H7 (cell line): ENCODE results near the gene SPTLC2. TPM values are rescaled to one million over a fixed set of nuclear protein-coding genes. Genes with fewer than 3 reads are reported as not detected.

ENCODE experiments used
- DNase-seq: peaks from one replicate; pipeline ENCODE4 v3.0.0; 2012
- H3K27me3 ChIP-seq: 2 replicates; pipeline ENCODE4 v1.6.0; 2011; ENCODE audit warnings: mild to moderate bottlenecking, low read length; ENCODE audit not compliant: control insufficient read depth, insufficient read depth
- H3K36me3 ChIP-seq: replicated peaks from 2 replicates; pipeline ENCODE4 v1.5.1; 2011; ENCODE audit warnings: low read length; ENCODE audit not compliant: control insufficient read depth, insufficient read depth
- H3K4me3 ChIP-seq: 2 replicates; pipeline ENCODE4 v1.5.1; 2011; ENCODE audit warnings: low read depth, mild to moderate bottlenecking, control low read depth, low read length, moderate library complexity; ENCODE audit not compliant: insufficient read depth
- total RNA-seq: library from RNA; depleted of rRNA; stranded (reverse); fragments of >200 nt; shearing (Covaris generic); gene quantifications from 2 replicates; pipeline ENCODE4 v1.2.3, GENCODE V29; 2014

Gene SPTLC2
- total RNA-seq, 1 experiment from 2014 or later: 20.5 TPM

DNA sequence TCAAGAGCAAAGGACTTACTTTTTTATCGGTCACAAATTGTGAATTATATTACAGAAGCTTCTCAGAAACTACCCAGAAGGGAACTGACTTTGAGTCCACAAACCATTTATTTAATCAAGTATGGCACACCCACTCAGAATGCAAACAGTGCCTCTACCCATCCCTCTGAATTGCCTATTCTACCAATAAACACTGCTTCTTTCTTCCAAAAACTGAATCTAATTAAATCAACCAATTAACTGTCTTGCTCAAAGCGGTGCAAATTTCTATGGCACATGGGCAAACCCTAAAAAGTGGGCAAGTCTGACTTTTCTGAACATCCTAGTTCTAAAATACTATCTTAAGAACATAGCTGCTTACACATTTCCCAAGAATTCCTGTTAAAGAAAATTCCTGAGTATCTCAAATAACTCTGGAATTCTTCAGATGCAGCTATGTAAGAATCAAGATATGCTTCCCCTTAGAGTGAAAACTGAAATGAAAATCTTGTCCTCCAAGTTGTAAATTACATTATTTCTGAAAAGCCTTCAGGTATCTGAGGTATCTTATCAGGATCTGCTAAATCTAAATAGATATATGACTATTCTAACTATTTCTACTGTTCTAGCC, 4.3 kb downstream of the SPTLC2 start:
- DNase-seq: no peak
- H3K27me3 ChIP-seq: no peaks in the 10 kb centered on the region
- no peaks in the 10 kb centered on the region for H3K36me3 ChIP-seq
- H3K4me3 ChIP-seq: no peak overlapping the region

DNA sequence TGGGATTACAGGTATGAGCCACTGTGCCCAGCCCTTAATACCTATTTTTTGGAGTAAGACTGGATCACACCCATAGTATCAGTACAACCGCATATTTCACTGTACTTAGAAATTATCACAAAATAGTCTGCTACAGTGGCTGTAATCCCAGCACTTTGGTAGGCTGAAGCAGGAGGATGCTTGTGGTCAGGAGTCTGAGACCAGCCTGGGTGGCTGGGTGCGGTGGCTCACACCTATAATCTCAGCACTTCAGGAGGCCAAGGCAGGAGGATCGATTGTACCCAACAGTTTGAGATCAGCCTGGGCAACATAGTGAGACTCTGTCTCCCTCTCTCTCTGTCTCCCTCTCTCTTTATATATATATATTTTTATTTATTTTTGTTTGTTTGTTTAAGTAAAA, 5.9 kb downstream of the SPTLC2 start:
- no peak overlapping the region for H3K4me3 ChIP-seq
- H3K36me3 ChIP-seq: no peaks in the 10 kb centered on the region
- H3K27me3 ChIP-seq: no peaks in the 10 kb centered on the region
- no peak for DNase-seq

DNA sequence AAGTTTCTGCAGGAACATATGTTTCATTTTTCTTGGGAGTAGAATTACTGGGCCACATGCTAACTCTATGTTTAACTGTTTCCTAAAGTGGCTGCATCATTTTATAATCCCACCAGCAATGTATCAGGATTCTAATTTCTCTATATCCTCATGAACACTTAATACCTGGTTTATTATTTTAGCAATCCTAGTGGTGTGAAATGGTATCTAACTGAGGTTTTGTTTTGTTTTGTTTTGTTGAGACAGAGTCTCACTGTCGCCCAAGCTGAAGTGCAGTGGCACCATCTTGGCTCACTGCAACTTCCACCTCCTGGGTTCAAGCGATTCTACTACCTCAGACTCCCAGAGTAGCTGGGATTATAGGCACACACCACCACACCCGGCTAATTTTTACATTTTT, 6.5 kb downstream of the SPTLC2 start:
- no peak for DNase-seq
- H3K36me3 ChIP-seq: no peaks in the 10 kb centered on the region
- H3K27me3 ChIP-seq: no peaks in the 10 kb centered on the region
- no peak overlapping the region for H3K4me3 ChIP-seq

DNA sequence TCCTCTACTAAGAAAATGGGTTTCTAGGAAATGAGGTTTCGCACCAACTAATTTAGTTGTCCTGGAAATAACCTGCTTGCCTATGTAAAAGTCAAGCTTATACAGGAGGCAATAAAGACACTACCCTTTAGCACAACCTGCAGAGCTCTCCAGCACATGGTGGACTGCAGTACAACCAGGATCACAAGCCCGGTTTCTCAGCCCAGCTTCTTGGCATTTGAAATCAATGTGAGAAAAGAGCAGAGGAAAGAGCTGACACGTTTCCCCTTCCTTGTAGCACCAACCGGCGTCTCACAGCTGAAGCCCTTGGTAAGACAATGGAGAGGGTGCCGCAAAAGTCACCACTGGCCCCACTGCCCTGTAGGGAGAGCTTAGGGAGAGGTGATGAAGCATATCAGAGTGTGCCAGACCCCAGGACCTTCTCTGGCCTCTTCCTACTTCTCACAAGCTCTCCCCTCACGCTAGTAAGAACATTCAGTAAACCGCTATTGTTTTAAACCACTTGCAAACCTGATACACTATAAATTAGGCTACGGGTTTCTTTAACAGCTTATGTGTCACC, 8.6 kb downstream of the SPTLC2 start:
- H3K27me3 ChIP-seq: no peaks in the 10 kb centered on the region
- peak; percentile 39 for DNase-seq
- no peak overlapping the region for H3K4me3 ChIP-seq
- H3K36me3 ChIP-seq: no peaks in the 10 kb centered on the region

DNA sequence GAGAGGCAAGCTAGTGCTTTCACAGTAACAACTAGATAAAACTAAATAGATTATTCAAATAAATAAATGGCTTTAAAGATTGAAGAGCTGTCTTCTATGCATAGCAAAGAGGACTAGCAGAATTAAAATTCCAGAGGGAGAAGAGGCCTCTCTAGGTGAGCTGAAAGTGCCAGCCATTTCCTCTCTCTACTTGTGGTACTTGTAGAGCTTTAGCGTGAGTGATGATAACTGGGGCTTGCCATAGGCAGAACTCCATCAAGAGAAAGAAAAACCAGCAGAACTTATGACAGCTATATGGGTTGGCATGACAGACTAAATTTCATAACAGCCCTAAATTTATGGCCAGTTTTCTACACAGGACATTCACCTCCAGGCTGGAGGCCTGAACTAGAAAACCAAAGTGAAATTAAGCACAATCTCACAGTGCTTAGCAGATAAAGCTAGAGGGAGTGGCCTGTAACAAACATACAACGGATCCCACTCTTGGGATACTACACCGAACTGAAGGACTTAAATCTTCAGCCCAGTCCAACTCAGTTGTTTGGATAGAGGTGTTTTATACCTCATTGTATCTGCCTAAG, 11.0 kb downstream of the SPTLC2 start:
- H3K27me3 ChIP-seq: no peaks in the 10 kb centered on the region
- no peak overlapping the region for H3K4me3 ChIP-seq
- DNase-seq: no peak
- H3K36me3 ChIP-seq: no peaks in the 10 kb centered on the region; the same call in 1 of the 2 replicates

DNA sequence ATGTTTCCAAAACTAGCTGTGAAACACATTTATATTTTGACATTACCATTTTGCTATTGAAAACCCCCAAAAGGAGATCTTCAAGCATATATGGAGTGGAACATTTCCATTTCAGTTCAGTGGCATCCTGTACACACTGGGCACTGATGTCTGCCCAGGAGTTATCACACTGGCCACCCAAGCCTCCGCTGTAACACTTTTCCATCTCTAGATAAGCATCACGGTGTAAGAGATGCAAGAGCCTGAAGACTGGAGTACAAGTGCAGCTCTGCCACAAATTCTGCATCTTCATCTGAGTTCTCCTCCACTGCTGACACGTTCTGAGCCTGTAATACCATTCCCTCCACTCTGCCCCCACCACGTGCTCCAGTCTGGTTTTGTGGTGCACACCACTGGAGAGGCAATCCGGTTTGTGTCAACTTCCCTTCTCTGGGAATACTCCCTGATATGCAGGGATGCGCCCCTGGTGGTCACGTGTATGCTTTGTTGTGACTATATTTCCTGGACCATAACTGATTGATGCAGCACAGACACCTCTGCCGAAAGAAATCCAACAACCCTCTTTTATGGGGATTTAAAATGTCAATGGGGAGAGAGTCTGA, 12.7 kb downstream of the SPTLC2 start:
- DNase-seq: no peak
- Histone ChIP-seq H3K4me3 (no peak overlapping the region), H3K27me3 (no peaks in the 10 kb centered on the region), H3K36me3 (no peaks in the 10 kb centered on the region; the same call in 1 of the 2 replicates)

DNA sequence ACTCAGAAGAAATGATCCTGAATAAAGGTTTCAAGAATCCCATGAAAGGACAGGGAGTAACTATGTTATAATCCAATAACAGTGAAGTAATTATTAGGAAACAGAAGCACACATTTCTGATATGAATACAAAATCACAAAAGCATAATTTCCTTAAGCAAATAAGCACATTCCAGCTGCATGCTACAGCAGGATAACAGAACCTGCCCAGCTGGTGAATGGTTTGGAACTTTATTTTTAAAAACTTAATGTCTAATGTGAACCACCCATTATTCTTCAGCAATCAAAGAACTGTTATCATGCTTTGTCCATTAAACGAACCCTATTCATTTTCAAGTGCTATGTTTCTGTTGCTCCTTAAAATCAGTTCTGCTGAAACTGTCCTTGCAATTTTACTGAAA, 13.4 kb downstream of the SPTLC2 start:
- Histone ChIP-seq H3K36me3 (no peaks in the 10 kb centered on the region; the same call in 1 of the 2 replicates), H3K27me3 (no peaks in the 10 kb centered on the region), H3K4me3 (no peak overlapping the region)
- no peak for DNase-seq

DNA sequence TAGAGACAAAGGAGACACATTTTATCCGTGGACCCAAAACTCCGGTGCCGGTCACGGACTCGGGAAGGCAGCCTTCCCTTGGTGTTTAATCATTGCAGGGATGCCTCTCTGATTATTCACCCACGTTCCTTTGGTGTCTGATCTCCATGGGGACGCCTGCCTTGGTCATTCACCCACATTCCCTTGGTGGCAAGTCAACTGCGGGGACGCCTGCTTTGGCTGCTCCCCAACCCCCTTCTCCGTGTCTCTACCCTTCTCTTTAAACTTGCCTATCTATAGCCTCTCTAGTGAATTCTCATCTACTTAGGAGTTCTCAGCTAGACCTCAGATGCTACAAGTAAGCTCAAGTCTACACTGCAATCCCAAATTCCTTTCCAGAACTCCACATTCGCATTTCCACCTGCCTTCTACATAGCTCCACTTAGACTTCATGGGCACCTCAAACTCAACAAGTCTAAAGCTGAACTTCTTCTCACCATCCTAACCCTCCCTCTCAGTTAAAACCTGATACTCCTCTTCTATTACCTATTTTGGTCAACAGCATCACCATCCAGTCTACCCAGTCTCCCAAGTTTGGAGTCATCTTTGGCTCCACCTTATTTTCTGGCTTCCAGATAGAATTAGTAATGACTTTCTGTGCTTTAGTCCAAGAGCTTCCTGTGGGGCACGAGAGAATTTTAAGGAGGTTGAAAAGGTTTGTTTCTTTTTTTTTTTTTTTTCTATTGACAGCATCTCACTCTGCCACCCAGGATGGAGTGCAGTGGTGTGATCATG, 14.4 kb downstream of the SPTLC2 start:
- Histone ChIP-seq H3K27me3 (no peaks in the 10 kb centered on the region), H3K4me3 (no peak overlapping the region), H3K36me3 (no peaks in the 10 kb centered on the region; the same call in 1 of the 2 replicates)
- no peak for DNase-seq

DNA sequence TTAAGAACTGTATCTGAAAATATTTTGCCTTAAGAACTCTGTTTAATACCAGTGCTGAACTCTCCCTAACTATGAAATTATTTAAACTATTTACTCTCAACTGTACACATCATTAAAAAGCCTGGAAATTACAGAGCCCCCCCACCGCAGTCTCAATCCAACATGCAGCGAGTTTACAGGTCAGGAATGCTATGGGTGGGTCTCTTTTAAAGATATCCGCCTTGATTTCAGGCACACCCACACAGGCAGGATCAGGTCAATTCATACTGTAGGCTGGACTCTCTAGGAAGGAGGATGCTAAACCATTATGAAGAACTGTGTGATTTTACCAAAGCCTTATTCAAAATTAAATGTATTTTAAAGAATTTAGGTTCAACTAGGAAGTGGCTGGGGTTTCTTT, 16.5 kb downstream of the SPTLC2 start:
- DNase-seq: no peak
- H3K27me3 ChIP-seq: no peaks in the 10 kb centered on the region
- H3K4me3 ChIP-seq: no peak overlapping the region
- H3K36me3 ChIP-seq: peaks cover 3% of the 10 kb centered on the region

DNA sequence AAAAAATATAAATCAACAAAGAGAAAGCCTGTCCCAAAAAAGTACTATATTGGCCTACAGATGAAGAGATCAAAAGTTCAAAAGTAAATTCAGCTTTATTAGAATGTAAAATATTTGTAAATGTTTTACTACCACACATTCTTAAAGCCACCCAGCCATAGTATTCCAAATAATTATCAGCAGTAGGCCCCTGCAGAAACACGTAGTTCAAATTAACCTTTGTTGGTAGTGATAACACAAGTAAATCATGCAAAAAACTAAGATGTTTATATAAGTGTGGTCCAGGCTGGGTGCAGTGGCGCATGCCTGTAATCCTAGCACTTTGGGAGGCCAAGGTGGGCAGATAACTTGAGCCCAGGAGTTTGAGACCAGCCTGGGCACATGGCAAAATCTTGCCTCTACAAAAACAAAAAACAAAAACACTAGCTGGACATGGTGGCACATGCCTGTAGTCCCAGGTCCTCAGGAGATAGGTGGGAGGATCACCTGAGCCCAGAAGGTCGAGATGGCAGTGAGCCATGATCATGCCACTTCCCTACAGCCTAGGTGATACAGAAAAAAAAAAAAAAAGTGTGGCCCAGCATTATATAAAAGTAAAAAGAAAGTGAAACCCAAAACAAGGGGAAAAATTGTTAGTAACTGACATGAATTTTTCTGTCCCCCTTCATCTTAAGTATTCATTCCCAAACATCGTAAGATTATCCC, 17.9 kb downstream of the SPTLC2 start:
- no peak for DNase-seq
- Histone ChIP-seq H3K27me3 (no peaks in the 10 kb centered on the region), H3K36me3 (peaks cover 3% of the 10 kb centered on the region), H3K4me3 (no peak overlapping the region)

DNA sequence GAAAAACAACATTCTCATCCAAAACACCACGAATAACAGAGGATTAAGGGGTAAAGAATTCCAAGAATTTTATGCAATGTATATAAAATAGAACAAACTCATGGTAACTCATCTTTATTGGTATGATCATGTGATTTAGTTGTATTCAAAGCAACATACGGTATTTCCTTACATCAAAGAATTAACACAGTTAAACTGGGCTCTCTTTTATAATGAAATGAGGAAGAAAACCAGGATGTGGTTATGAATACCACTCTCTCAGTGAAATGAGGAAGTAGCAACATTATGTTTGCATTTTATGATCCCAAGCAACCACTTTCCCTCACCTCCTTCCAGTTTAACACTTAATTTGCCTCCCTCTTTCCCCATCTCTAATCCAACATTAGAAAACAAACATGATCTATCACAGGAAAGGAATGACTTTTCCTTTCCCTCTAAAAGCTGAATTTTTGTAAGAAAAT, 22.9 kb downstream of the SPTLC2 start:
- H3K36me3 ChIP-seq: peaks cover 3% of the 10 kb centered on the region
- H3K4me3 ChIP-seq: no peak overlapping the region
- H3K27me3 ChIP-seq: no peaks in the 10 kb centered on the region
- DNase-seq: no peak

DNA sequence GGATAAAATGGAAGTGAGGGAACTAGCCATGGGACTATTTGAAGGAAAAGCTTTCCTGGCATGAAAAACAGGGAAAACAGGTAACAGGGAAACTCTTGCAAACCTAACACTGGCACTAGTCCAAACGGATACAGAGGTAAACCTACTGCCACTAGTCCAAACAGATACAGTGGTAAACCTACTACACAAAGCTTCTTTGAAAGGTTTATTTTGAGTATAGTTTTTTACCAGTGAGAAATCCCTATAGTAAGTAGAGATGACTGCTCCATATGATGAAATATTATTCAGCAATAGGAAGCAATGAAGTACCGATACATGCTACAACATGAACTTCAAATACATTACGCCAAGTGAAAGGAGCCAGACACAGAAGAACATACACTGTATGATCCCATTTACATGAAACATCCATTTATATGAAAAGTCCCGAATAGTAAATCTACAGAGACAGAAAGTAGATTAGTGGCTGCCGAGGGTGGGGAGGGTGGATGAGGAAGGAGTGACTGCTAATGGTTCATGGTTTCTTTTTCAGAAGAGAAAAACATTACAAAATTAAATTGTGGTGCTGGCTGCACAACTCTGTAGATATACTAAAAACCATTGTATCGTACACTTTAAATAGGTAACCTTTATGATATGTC, 25.5 kb downstream of the SPTLC2 start:
- Histone ChIP-seq H3K36me3 (peaks cover 1% of the 10 kb centered on the region; the same call in 1 of the 2 replicates), H3K27me3 (no peaks in the 10 kb centered on the region), H3K4me3 (no peak overlapping the region)
- no peak for DNase-seq

DNA sequence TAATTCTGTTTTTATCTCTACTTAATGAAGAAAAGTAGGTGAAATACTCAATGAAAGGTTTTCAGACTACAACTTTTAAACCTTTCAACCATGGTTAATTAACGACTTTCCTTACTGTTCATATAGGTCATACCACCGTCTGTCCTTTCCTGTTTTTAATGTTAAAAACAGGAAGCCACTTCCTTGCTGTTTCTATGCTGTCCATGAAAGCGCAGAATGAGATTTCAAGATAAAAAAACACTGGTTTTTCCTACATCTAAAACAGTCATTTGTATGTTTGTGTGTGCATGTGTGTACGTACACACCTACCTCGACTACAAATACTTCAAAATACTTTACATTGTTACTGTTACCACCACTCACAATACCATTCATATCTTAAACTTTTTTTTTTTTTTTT, 27.3 kb downstream of the SPTLC2 start:
- no peak overlapping the region for H3K4me3 ChIP-seq
- no peaks in the 10 kb centered on the region for H3K27me3 ChIP-seq
- no peak for DNase-seq
- H3K36me3 ChIP-seq: no peaks in the 10 kb centered on the region
